H1 (cell line): ENCODE measurements around the gene GNG13. TPM values are rescaled to one million over a fixed set of nuclear protein-coding genes. Genes with fewer than 3 reads are reported as not detected.

Experiments used
- CBX5 ChIP-seq: fragments of 300-800, 300-1000 bp; sonication (generic); IDR thresholded peaks from 2 replicates; pipeline ENCODE4 v1.7.1; 2016; ENCODE audit warnings: antibody characterized with exemption, low read length, low read depth
- polyA plus RNA-seq, 7 experiments: library from polyadenylated mRNA; depleted of rRNA in 3 of 7; stranded (reverse) in 5 of 7; unstranded in 2 of 7; fragments of >200 nt in 5 of 7; fragments of 200-250 nt in 2 of 7; gene quantifications; 1 replicate in 5 of 7; 2 replicates in 1 of 7; 4 replicates in 1 of 7; pipeline versions ENCODE4 v1.2.1 to v1.2.3, GENCODE V29; 2011 to 2013; ENCODE audit warnings: missing spikeins in 2 of 7, mixed read lengths in 2 of 7
- total RNA-seq: library from RNA; stranded (reverse); fragmentation: NEBNext Ultra II Directional; extraction: Animal tissue kit (Norgen Biotek cat#: 25700); gene quantifications from 2 replicates; pipeline ENCODE4 v1.2.1, GENCODE V29; 2021
- TF ChIP-seq, protein P1 (sequence below): fragments of 300-600 bp; sonication (generic); IDR thresholded peaks from 2 replicates; pipeline ENCODE4 v1.7.1; 2012; ENCODE audit warnings: low read length, moderate library complexity, mild to moderate bottlenecking, inconsistent platforms; ENCODE audit not compliant: insufficient replicate concordance

Gene GNG13
- total and polyA plus RNA-seq, 2 of the 8 experiments (the other 6 are each of a cell fraction or from before 2014, with no cell fraction given), result not detected

DNA sequence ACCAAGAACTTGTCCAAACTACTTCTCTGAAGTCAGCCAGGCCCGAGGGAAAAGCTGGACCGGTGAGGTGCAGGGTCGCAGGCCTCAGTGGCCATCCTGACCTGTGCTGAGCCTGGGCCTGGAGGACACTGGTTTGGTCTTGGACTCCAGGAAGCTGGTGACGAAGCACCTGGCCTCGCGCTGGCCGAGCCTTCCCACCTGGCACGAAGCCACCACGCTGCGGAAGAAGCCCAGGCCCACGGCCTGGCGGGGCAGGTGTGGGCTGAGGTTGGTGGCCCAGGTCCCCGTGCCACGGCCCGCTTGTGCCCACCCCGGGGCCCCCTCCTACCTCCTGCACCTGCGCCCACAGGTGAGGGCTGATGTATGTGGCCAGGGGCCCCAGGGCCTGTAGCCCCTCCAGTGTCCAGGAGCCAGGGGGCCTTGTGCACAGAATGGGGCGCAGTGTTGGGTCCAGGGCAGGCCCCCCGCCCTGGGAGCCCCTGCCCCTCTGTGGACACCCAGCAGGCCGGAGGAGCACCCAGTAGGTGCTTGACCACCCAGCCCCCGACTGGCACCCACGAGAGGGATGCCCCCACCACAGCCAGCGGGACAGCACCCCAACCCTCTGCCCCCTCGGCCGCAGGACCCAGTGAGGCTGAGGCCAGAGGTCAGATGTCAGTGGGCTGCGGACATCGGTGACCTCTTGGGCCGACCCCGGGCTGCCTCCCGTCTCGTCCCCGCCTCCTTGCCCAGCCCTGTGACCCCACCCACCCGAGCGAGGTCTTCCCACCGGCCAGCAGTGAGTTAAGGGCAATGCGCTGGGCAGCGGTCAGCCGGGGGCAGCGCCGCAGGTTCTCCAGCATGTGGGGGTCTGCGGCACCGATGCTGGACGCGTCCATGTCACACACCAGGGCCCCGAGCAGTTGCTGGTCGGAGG, 26.2 kb downstream of the GNG13 start (continued):
- TF ChIP-seq, protein P1, sequence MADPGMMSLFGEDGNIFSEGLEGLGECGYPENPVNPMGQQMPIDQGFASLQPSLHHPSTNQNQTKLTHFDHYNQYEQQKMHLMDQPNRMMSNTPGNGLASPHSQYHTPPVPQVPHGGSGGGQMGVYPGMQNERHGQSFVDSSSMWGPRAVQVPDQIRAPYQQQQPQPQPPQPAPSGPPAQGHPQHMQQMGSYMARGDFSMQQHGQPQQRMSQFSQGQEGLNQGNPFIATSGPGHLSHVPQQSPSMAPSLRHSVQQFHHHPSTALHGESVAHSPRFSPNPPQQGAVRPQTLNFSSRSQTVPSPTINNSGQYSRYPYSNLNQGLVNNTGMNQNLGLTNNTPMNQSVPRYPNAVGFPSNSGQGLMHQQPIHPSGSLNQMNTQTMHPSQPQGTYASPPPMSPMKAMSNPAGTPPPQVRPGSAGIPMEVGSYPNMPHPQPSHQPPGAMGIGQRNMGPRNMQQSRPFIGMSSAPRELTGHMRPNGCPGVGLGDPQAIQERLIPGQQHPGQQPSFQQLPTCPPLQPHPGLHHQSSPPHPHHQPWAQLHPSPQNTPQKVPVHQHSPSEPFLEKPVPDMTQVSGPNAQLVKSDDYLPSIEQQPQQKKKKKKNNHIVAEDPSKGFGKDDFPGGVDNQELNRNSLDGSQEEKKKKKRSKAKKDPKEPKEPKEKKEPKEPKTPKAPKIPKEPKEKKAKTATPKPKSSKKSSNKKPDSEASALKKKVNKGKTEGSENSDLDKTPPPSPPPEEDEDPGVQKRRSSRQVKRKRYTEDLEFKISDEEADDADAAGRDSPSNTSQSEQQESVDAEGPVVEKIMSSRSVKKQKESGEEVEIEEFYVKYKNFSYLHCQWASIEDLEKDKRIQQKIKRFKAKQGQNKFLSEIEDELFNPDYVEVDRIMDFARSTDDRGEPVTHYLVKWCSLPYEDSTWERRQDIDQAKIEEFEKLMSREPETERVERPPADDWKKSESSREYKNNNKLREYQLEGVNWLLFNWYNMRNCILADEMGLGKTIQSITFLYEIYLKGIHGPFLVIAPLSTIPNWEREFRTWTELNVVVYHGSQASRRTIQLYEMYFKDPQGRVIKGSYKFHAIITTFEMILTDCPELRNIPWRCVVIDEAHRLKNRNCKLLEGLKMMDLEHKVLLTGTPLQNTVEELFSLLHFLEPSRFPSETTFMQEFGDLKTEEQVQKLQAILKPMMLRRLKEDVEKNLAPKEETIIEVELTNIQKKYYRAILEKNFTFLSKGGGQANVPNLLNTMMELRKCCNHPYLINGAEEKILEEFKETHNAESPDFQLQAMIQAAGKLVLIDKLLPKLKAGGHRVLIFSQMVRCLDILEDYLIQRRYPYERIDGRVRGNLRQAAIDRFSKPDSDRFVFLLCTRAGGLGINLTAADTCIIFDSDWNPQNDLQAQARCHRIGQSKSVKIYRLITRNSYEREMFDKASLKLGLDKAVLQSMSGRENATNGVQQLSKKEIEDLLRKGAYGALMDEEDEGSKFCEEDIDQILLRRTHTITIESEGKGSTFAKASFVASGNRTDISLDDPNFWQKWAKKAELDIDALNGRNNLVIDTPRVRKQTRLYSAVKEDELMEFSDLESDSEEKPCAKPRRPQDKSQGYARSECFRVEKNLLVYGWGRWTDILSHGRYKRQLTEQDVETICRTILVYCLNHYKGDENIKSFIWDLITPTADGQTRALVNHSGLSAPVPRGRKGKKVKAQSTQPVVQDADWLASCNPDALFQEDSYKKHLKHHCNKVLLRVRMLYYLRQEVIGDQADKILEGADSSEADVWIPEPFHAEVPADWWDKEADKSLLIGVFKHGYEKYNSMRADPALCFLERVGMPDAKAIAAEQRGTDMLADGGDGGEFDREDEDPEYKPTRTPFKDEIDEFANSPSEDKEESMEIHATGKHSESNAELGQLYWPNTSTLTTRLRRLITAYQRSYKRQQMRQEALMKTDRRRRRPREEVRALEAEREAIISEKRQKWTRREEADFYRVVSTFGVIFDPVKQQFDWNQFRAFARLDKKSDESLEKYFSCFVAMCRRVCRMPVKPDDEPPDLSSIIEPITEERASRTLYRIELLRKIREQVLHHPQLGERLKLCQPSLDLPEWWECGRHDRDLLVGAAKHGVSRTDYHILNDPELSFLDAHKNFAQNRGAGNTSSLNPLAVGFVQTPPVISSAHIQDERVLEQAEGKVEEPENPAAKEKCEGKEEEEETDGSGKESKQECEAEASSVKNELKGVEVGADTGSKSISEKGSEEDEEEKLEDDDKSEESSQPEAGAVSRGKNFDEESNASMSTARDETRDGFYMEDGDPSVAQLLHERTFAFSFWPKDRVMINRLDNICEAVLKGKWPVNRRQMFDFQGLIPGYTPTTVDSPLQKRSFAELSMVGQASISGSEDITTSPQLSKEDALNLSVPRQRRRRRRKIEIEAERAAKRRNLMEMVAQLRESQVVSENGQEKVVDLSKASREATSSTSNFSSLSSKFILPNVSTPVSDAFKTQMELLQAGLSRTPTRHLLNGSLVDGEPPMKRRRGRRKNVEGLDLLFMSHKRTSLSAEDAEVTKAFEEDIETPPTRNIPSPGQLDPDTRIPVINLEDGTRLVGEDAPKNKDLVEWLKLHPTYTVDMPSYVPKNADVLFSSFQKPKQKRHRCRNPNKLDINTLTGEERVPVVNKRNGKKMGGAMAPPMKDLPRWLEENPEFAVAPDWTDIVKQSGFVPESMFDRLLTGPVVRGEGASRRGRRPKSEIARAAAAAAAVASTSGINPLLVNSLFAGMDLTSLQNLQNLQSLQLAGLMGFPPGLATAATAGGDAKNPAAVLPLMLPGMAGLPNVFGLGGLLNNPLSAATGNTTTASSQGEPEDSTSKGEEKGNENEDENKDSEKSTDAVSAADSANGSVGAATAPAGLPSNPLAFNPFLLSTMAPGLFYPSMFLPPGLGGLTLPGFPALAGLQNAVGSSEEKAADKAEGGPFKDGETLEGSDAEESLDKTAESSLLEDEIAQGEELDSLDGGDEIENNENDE, result no peak
- no peak for TF ChIP-seq CBX5
